Stimulated activated CD4-positive, alpha-beta T cell treated with anti-CD3 and anti-CD28 coated beads, Interleukin-1b, Interleukin-23, amount 100 ng/mL, for 4 hours (primary cell): ENCODE data around the gene LYSMD2.
"Not testable (repeated sequence)": the region's sequence is repeated elsewhere in the genome, so short reads cannot be mapped to it uniquely, and the experiment has no call there.

Source experiments
- DNase-seq, 2 donors: peaks; one replicate each; pipeline ENCODE4 v3.0.0-alpha.2; 2020; ENCODE audit warnings: low read depth in 2 of 2

The LYSMD2 gene, protein sequence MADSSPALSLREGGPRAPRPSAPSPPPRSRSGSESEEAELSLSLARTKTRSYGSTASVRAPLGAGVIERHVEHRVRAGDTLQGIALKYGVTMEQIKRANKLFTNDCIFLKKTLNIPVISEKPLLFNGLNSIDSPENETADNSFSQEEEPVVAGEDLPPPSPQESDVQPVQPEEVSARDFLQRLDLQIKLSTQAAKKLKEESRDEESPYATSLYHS

DNA sequence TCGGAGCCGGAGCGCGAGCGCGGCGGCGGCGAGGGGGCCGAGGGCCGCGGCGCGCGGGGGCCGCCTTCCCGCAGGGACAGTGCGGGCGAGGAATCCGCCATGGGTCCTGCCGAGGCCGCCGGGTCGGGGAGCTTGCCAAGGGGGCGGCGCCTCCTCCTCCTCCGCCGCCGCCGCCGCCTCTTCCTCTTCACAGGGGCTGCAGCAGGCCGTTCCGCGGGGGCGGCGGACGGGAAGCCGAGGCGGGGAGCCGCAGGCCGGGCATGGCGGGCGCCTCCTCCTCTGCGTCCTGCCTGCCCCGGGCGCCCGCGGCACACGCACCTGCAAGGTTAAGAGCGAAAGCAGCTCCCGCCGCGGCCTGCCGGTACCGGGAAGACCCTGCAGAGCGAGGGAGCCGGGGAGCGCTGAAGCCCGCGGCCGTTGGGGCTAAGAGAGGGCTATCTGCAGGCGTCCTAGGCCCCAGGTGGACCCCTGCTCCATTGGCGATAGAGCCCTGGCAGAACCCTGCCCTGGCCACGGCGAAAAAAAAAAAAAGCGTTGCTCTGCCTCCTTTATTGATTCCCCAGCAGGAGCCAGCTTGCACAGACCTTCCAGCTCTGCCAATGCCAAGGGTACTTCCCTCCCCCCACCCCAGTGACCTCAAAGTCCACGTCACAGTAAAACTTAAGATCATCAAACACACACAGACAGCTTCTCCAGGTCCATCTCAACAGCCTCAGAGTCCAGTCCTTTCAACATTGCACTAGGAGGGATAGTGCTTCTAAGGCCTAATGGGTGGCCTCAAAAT, at the start of gene LYSMD2:
LYSMD2 (minus strand) TSS at position 134 of the 784 bp plus-strand sequence; CDS start at position 101, 33 bp downstream.
- DNase-seq, result peak; percentile 67 to 68

DNA sequence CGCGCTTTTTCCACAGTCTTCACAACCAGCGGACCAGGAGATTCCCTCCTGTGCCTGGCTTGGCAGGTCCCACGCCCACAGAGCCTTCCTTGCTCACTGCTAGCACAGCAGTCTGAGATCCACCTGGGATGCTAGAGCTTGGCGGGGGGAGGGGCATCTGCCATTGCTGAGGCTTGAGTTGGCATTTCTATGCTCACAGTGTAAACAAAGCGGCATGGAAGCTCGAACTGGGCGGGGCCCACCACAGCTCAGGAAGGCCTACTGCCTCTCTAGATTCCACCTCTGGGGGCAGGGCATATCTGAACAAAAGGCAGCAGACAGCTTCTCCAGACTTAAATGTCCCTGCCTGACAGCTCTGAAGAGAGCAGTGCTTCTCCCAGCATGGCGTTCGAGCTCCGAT, 49.7 kb upstream of the LYSMD2 start:
- DNase-seq, result not testable (repeated sequence)

DNA sequence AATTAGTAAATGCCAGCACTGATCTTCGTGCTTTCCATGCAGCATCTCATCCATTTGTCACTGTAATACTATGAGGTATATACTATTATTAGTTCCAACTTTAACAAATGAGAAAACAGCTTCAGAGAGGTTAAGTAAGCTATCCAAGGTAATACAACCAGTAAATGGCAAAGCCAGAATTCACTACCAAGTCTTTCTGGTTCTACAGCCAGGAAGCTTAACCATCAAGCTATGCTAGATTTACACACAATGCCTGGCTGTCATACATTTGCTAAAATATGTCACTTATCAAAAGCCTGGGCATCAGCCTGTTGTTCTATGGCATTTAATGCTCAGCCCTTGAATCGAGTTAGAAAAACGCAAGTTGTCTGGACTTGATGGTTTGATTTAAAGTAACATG, 46.5 kb upstream of the LYSMD2 start:
- DNase-seq, result no peak

DNA sequence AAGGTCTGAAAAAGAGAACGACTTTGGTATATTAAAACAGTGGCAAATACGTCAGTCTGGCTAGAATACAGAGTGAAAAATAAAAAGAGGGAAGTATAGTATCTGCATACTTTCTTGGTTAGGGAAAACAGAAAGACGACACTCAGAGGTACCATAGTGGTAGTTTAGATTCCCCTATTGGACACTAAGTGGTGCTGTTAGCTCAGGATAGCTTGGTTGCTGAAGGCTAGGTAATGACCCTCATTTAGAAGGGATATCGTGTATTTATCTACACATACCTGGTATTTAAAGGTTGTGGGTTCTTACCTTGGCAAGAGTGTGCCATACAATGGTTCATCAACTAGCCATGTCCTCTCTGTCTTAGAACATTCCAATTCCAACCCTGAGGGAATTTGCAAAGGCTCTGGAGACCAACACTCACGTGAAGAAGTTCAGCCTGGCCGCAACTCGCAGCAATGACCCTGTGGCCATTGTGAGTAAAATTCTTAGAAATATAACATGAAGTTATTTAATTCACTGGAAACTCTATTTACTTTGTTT, 45.0 kb upstream of the LYSMD2 start:
- no peak for DNase-seq

DNA sequence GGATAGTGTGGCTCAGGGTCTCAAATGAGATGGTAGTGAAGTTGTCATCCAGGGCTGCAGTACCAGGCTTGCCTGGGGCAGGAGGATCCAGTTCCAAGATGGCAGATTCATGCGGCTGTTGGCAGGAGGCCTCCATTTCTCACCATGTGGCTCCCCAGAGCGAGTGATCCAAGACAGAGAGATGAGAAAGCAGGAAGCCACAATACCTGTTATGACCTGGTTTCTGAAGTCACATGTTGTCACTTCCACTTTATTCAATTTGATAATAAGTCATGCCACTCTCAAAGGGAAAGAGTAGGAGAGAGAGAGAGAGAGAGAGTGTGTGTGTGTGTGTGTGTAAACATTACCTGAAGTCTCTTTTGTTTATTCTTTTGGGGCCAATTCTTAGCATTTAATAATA, 44.1 kb upstream of the LYSMD2 start:
- no peak for DNase-seq

DNA sequence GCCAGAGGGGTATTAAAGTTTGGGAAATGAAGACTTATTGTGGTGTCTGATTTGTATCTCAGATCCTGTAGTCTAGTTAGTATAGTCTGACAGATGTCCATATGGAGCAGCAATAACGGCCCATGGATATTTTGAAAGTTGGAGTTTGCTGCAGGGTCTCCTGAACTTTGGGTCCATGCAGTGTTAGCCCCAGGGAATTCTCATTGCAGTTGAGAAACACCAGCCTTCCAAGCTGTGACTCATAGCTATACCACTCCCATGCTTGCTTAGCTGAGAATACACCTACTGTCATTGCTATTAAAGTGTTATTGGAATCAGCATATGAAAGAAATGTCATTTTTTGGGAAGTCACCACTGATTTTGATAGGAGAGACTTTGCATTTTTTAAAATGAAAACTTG, 43.2 kb upstream of the LYSMD2 start:
- DNase-seq, result no peak

DNA sequence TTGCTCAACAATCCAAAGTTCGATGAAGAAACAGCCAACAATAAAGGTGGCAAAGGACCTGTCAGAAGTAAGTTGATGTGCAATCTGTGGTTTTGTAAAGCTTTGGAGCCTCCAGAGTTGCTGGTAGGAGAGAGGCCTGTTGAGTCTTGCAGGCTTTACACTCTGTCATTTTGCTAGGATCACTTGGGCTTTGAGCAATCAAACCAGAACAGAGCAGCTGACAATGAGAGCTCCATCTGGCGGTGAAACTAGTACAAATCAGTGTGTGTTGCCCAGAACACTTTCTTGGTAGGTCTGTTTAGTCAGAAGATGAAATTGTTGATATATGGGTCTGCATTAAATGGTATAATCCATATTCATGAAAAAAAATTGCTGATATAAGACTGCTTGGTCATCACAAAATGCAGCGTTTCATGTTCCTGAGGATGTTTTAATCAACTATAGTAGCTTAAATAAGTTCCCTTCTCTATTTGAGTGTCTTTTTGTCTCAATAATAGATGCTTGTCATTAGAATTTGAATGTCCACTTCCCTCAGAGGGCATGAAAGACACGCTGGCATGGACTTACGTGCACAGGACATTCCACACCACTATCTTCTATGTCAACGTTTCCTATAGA, 39.6 kb upstream of the LYSMD2 start:
- peak; percentile 18 to 57 for DNase-seq

DNA sequence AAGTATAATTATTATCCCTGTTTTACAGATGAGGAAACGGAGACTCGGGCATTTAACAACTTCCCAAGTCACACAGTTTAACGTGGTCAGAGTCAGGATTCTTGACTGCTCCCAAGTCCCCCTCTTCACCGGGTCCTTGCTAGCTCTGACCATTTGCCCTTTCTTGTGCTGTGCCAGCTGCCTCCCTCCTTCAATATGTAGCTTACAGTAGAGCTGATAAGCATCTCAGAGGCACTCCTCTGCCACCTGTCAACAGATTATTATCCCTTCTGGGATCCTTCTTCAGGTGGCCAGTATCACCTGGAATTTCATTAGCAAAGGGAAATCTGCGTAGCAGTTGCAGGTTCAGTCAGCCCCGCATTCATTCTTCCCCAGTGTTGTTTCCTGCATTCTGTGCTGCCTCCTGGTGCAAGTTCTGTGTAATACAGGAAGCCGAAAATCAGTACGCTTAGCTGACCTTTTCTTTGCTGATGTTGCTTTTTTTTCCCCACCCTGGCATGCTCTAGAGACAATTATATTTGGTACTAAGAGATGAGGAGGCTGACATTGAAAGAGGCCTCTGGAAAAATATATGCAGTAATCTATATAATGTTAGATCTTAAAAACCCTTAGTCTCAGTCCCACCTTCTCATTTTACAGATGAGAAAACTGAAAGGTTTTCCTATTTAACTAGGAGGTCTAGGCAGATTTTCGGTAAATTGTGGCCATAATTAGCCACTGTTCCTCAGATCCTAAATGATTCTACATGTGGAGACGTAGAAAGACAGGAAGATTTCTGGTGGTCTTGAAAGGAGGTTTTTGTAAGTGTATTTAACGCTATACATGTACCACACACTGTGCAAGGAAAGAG, 38.7 kb upstream of the LYSMD2 start:
- peak in 1 of 2 donors; percentile 45 for DNase-seq

DNA sequence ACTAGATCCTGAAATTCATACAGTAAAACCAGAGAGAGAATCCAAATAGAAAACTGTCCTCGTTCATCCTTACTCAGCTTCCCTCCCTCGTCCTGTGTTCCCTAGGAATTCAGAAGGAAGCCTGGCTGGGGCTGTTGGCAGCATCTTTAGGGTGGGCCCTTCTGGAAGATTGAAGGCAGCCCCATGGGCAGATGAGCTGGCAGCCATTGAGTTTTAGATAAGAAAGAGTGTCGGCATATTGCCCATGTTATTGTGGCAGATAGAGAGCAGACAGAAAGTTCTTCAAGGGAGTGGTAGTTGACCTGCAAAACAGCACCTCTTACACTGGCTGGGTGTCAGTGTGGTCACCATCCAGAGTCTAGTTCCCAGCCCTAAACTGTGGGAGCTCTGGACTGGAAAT, 37.5 kb upstream of the LYSMD2 start:
- DNase-seq, result no peak

DNA sequence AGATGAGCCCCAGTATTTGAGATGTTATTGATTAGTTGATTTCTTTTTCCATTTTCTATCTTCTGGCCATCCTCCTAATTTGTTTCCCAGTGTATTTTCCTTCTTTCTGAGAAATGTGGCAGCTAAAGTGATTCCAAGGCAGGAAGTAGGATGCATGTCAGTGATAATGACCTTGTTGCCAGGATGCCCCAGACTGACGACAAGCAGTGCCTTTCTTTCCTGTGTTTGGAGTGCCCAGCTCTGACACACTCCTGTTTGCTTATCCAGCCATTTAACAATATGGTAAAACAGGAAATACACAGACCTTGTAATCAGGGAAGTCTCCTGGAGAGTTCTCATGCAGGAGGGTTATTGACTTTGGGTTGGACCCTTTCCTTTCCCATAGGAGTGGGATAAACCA, 34.3 kb upstream of the LYSMD2 start:
- no peak for DNase-seq

DNA sequence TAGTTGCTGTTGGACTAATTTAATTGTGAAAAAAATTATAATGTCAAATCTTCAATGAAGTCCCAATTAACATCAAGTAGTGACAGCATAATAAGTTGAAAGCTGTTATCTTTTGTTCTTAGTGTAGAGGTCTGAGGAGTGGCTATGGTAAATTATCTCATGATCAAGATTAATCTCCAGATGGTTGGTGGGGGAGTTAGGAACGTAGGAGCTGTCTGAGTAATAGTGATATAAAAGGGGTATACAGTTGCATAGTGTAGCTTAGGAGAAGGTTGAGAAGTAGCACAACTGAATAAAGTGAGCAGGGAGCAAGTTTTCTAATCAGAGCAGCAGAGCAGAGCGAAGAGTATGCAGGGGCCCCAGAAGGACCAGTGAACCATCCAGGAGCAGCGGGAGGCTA, 33.4 kb upstream of the LYSMD2 start:
- no peak for DNase-seq

DNA sequence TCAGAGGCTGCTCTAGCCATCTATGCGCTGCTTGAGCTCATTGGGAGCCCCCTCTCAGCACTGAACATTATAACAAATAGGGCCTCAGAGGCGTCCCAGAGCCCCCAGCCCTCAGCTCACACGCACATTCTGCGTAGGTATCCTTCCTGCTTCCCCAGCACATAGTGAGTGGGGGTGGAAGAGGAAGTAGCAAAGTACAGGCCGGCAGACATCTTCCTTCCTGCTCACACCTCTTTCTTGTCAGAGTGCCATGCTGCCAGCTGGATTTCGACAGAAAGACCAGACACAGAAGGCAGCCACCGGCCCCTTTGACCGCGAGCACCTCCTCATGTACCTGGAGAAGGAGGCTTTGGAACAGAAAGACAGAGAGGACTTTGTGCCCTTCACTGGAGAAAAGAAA, 30.6 kb upstream of the LYSMD2 start:
- no peak for DNase-seq

DNA sequence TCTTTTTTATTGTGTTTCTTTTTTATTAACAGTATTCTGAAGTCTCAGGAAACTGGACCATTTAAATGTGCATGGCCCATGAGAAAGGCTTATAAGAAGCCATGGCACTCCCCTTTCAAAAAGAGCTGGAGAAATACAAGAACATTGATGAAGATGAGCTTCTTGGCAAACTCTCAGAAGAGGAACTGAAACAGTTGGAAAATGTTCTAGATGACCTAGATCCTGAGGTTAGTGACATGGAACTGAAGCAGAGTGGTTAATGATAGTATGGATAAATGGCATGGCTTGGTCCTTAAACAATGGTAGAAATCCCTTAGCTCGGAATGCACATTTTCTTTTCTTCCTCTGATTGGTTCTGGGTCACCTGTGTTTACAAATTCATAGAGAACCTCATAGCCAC, 28.9 kb upstream of the LYSMD2 start:
- DNase-seq, result no peak

DNA sequence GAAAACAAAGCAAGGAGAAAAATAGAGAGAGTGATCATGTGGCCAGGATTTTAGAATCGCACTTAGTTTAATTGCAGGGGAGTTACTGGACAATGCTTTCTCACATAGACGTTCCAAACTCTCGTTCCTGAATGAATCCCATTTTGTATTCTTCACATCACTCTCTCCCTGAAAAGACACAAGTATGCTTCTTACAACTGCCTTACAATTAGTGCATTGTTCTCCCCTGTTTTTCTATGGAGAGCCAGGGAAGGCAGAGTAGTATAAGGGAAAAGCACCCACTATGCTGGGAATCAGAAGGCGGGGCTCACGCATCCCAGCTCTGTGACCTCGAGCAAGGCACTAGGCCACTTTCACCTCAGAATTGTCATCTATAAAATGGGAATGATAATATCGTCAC, 28.3 kb upstream of the LYSMD2 start:
- DNase-seq, result no peak

DNA sequence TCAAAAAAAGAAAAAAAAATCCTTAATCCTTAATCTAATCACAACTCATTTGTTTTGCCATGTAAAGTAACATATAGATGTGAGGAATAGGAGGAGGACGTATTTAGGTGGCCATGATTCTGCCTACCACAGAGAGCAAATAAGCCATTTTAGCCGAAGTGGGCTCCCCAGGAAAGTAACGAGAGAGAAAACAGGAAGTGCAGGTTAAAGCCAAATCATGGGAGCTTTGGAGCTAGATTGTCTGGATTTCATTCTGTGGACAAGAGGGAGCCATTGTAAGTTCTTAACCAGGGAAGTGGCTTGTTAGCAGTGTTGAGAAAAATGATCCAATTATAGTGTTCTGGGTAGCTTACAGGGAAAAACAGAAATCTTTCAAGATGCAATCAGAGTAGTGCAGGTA, 23.4 kb upstream of the LYSMD2 start:
- DNase-seq, result no peak

DNA sequence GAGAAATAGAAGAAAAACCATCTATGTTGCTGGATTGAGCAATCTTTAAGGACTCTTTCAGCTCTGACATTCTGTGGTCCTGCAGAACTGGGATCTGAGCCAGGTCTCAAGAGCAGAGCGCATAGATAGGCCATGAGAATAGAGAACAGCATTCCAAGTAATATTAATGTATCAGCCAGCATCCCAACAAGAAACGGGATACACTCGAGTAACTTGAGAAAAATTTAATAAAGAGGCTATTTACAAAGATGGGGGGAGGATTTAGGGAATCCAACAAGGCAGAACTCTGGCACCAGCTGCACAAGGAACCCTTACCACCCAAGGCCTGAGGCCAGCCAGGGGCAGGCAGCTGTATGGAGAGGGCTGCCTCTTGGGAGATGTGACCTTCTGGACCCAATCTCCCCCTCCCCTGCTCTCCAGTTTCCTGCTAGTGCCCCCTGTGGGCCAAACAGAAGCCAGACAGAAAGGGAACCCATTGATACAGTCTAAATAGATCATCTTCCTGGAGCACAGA, 22.2 kb upstream of the LYSMD2 start:
- no peak for DNase-seq

DNA sequence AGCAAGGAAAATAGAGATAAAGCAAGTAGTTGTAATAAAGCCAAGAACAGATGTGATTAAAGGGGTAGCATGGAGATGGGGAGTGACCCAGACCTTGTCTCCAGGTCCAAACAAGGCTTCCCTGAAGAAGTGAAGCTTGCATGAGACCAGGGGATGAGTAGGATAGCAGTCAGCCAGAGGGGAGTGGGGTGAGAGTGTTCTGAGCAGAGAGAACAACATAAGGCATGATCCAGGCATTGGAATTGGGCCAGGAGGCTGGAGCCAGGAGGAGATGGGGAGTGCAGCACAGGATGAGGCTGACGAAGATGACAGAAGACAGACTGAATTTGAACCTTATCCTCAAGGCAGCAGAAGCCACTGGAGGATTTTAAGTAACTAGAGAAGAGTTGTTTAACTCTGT, 21.2 kb upstream of the LYSMD2 start:
- DNase-seq, result no peak

DNA sequence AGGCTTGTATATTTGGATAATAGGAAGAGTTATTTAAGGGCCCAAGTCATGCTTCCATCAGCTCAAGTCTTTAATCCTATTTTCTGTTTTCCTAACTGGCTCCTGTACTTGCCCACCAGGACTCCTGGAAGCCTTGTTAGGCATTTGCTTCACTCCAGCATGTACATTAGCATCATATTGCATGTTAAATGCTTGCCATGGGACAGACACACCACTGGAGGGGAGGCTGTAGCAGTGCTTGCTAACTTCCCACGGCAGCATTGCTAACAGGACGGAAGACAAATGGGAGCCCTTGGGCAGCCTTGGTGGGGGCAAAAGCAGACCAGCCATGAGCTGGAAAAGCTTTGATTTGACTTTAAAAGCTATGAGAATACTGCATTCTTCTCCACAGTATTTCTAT, 20.0 kb upstream of the LYSMD2 start:
- no peak for DNase-seq

DNA sequence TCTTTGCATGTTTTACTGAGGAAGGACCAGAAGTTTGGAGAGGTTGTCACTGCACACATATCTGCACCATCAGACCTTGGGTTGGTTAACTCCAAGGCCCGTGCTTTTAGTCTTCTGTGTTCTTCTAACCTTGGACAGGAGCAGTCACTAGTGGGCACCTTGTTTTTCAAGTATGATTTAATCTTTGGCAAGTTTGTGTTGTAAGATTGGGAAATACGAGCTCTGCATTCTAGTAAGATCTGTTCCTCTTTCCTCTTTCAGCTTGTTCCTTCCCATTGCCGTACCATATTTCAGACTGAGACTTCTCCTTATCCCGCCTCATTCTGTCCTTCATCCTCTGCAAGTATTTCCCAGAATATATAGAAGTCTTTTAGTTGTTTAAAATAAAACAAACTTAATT, 19.0 kb upstream of the LYSMD2 start:
- no peak for DNase-seq

DNA sequence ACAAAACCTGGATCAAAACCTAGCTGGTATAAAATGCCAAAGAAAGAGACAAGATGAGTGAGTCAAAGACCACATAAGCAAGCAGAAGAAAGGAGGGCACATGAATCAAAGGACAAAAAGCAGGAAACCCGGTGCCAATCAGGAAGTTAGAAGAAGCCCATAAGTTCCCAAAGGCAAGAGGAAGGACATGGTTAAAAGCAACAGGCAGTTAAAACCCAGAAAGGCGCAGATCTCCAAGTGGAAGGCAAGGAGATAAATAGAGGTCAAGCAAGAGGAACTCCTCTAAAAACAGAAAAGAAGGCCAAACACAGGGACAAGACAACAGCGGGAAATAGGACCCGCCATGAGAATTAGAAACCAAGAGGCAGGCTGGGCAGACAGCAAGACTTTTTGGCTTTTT, 18.3 kb upstream of the LYSMD2 start:
- no peak for DNase-seq

DNA sequence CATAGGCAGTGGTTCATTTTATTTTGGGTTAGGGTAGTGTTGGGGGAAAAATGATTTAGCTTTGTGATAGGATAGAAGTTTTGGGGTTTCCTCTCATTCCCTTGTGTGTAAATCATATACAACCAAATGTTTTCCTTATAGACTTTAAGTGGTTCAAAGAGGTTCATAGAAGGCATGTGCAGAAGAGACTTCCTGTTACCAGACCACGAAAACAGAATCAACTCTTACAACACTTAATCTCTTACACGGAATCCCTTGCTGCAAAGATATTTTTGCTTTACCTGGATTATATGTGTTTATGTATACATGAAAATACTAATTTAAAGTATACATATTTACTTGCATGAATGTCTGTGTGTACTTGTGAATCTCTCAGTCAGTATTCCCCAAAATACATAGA, 16.8 kb upstream of the LYSMD2 start:
- DNase-seq, result no peak

DNA sequence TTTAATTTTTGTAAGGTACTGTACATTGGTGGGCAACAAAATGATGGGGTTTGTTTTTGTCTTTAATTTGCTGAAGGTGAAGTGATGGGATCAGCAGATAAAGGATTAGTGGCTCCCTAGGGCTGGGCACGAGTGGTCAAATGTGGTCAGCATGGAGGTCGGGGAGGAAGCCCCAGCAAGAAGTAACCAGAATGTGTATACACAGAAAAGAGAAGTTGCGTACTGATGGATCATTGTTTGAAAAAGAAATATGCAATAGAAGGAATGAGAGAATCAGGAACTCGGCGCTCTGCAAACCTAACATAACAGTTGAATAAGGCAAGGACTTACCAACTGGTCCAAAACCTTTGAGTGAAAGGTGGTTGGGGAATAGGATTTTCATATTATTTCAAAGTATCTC, 15.4 kb upstream of the LYSMD2 start:
- no peak for DNase-seq
